ENCODE data around the gene CFAP74. TPM values are rescaled to one million over a fixed set of nuclear protein-coding genes. Genes with fewer than 3 reads are reported as not detected.

Gene CFAP74
- total and polyA plus RNA-seq, 9 of the 15 experiments (the other 6 are each of a cell fraction or from before 2014, with no cell fraction given): 0.03 to 0.15 (median 0.05) TPM; not detected in 6

DNA sequence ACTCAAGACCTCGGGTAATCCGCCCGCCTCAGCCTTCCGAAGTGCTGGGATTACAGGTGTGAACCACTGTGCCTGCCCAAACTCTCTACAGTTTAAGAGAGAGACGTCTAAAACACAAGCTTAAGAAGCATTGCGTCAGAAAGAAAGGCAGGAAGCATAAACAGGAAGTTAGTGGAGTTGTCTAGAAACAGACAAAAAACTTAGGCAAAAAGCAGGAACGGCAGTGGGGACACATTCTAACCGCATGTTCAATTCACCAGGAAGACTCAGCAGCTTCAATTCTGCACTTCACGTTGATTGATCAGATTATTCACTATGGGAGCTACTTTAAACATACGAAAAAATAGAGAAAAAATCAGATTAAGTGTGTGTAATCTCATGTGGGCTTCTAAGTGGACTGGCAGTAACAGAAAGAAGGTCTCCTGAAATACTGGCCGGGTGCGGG lies 7.4 kb downstream of the CFAP74 start (continued):
- TF ChIP-seq, protein P1, sequence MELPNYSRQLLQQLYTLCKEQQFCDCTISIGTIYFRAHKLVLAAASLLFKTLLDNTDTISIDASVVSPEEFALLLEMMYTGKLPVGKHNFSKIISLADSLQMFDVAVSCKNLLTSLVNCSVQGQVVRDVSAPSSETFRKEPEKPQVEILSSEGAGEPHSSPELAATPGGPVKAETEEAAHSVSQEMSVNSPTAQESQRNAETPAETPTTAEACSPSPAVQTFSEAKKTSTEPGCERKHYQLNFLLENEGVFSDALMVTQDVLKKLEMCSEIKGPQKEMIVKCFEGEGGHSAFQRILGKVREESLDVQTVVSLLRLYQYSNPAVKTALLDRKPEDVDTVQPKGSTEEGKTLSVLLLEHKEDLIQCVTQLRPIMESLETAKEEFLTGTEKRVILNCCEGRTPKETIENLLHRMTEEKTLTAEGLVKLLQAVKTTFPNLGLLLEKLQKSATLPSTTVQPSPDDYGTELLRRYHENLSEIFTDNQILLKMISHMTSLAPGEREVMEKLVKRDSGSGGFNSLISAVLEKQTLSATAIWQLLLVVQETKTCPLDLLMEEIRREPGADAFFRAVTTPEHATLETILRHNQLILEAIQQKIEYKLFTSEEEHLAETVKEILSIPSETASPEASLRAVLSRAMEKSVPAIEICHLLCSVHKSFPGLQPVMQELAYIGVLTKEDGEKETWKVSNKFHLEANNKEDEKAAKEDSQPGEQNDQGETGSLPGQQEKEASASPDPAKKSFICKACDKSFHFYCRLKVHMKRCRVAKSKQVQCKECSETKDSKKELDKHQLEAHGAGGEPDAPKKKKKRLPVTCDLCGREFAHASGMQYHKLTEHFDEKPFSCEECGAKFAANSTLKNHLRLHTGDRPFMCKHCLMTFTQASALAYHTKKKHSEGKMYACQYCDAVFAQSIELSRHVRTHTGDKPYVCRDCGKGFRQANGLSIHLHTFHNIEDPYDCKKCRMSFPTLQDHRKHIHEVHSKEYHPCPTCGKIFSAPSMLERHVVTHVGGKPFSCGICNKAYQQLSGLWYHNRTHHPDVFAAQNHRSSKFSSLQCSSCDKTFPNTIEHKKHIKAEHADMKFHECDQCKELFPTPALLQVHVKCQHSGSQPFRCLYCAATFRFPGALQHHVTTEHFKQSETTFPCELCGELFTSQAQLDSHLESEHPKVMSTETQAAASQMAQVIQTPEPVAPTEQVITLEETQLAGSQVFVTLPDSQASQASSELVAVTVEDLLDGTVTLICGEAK (IDR thresholded peaks at IDR 0.05): peak; percentile 50; the same call in 1 of the 2 replicates
- TF ChIP-seq, protein P1 (CRISPR knock-in tag; IDR thresholded peaks at IDR 0.05): no peak
- TF ChIP-seq, protein P2, sequence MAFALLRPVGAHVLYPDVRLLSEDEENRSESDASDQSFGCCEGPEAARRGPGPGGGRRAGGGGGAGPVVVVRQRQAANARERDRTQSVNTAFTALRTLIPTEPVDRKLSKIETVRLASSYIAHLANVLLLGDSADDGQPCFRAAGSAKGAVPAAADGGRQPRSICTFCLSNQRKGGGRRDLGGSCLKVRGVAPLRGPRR (CRISPR knock-in tag; IDR thresholded peaks at IDR 0.05): no peak
- TF ChIP-seq NEUROD1 (IDR thresholded peaks at IDR 0.05; ENCODE audit: borderline replicate concordance, low read depth, low read length, partially characterized antibody) (no peak), ZNF184 (CRISPR knock-in tag; IDR thresholded peaks at IDR 0.05) (no peak), RNF2 (IDR thresholded peaks at IDR 0.05) (peak; percentile 83; the same call in 1 of the 2 replicates), GATAD2A (IDR thresholded peaks at IDR 0.05) (no peak), CXXC5 (CRISPR knock-in tag; IDR thresholded peaks at IDR 0.05) (peak; percentile 56), NCOR1 (IDR thresholded peaks at IDR 0.05) (no peak), NR2C2 (CRISPR knock-in tag; IDR thresholded peaks at IDR 0.05) (no peak), NR2C2 (tag; IDR thresholded peaks at IDR 0.05) (peak; percentile 36; the same call in 1 of the 2 replicates), JUND (IDR thresholded peaks at IDR 0.05; ENCODE audit: borderline replicate concordance, low read depth, low read length) (peak; percentile 68), JUND (tag; IDR thresholded peaks at IDR 0.05; ENCODE audit: borderline replicate concordance, low read depth, low read length) (peak; percentile 63; the same call in 2 of the 3 replicates), GABPB1 (CRISPR knock-in tag; IDR thresholded peaks at IDR 0.05) (peak; percentile 43; the same call in 1 of the 2 replicates), GTF2A2 (tag; IDR thresholded peaks at IDR 0.05) (no peak), ZFP91 (CRISPR knock-in tag; IDR thresholded peaks at IDR 0.05) (no peak), ERF (CRISPR knock-in tag; IDR thresholded peaks at IDR 0.05) (no peak), SPI1 (IDR thresholded peaks at IDR 0.05; ENCODE audit: borderline replicate concordance, low read depth, low read length) (0 out of 2 replicates have a peak, but pooled peaks have one; percentile 27), SMAD4 (CRISPR knock-in tag; conservative IDR thresholded peaks at IDR 0.05) (peak; percentile 74), TBL1XR1 (IDR thresholded peaks at IDR 0.05; ENCODE audit: low read length in 2 of 2) (no peak)
